Measurements from ENCODE around the gene KCNH1.

Gene KCNH1

GRCh38 chr1:211129776-211130175, 4.2 kb downstream of the KCNH1 start:
- in situ Hi-C loops (cut with HindIII; ENCODE audit: low pct_unique_long_range_greater_than_20kb, low sequenced_read_pairs), result no loop called here
- TF ChIP-seq JUND (IDR thresholded peaks at IDR 0.05; ENCODE audit: low read depth), result no peak

GRCh38 chr1:211127166-211127565, 6.8 kb downstream of the KCNH1 start:
- in situ Hi-C loops (cut with HindIII; ENCODE audit: low pct_unique_long_range_greater_than_20kb, low sequenced_read_pairs), result no loop called here
- TF ChIP-seq JUND (IDR thresholded peaks at IDR 0.05; ENCODE audit: low read depth), result no peak
- DNase-seq (ENCODE audit: low read depth in 1 of 2, low spot score in 1 of 2), result no peak

More at GRCh38 chr1:211129776-211130175, 4.2 kb downstream of the KCNH1 start:
- DNase-seq (ENCODE audit: low read depth in 1 of 2, low spot score in 1 of 2), result no peak

GRCh38 chr1:211126622-211127021, 7.3 kb downstream of the KCNH1 start:
- in situ Hi-C loops (cut with HindIII; ENCODE audit: low pct_unique_long_range_greater_than_20kb, low sequenced_read_pairs), result no loop called here
- no peak for TF ChIP-seq JUND (IDR thresholded peaks at IDR 0.05; ENCODE audit: low read depth)
- DNase-seq (ENCODE audit: low read depth in 1 of 2, low spot score in 1 of 2), result no peak

- DNase-seq (ENCODE audit: low read depth in 1 of 2, low spot score in 1 of 2), result peak in 1 of 2 experiments; percentile 67
- no peak for TF ChIP-seq JUND (IDR thresholded peaks at IDR 0.05; ENCODE audit: low read depth)
- in situ Hi-C loops (cut with HindIII; ENCODE audit: low pct_unique_long_range_greater_than_20kb, low sequenced_read_pairs), result no loop called here
Measured at GRCh38 chr1:211118407-211119102, 15.4 kb downstream of the KCNH1 start.

GRCh38 chr1:211114446-211114845, 19.5 kb downstream of the KCNH1 start:
- peak; percentile 77; the same call in 1 of the 2 replicates for TF ChIP-seq JUND (IDR thresholded peaks at IDR 0.05; ENCODE audit: low read depth)
- peak; percentile 46 to 99 for DNase-seq (ENCODE audit: low read depth in 1 of 2, low spot score in 1 of 2)
- in situ Hi-C loops (cut with HindIII; ENCODE audit: low pct_unique_long_range_greater_than_20kb, low sequenced_read_pairs), result no loop called here

- in situ Hi-C loops (cut with HindIII; ENCODE audit: low pct_unique_long_range_greater_than_20kb, low sequenced_read_pairs), result no loop called here
- DNase-seq (ENCODE audit: low read depth in 1 of 2, low spot score in 1 of 2), result peak in 1 of 2 experiments; percentile 99
- peak; percentile 96; the same call in 1 of the 2 replicates for TF ChIP-seq JUND (IDR thresholded peaks at IDR 0.05; ENCODE audit: low read depth)
Measured at GRCh38 chr1:211113566-211113965, 20.4 kb downstream of the KCNH1 start.

- in situ Hi-C loops (cut with HindIII; ENCODE audit: low pct_unique_long_range_greater_than_20kb, low sequenced_read_pairs), result no loop called here
- DNase-seq (ENCODE audit: low read depth in 1 of 2, low spot score in 1 of 2), result no peak
- no peak for TF ChIP-seq JUND (IDR thresholded peaks at IDR 0.05; ENCODE audit: low read depth)
Measured at GRCh38 chr1:211111351-211111750, 22.6 kb downstream of the KCNH1 start.

- in situ Hi-C loops (cut with HindIII; ENCODE audit: low pct_unique_long_range_greater_than_20kb, low sequenced_read_pairs), result no loop called here
- TF ChIP-seq JUND (IDR thresholded peaks at IDR 0.05; ENCODE audit: low read depth), result no peak
- no peak for DNase-seq (ENCODE audit: low read depth in 1 of 2, low spot score in 1 of 2)
Measured at GRCh38 chr1:211101481-211101880, 32.5 kb downstream of the KCNH1 start.

GRCh38 chr1:211099393-211099792, 34.6 kb downstream of the KCNH1 start:
- in situ Hi-C loops (cut with HindIII; ENCODE audit: low pct_unique_long_range_greater_than_20kb, low sequenced_read_pairs), result no loop called here
- no peak for TF ChIP-seq JUND (IDR thresholded peaks at IDR 0.05; ENCODE audit: low read depth)

GRCh38 chr1:211095381-211095780, 38.6 kb downstream of the KCNH1 start:
- no peak for TF ChIP-seq JUND (IDR thresholded peaks at IDR 0.05; ENCODE audit: low read depth)
- in situ Hi-C loops (cut with HindIII; ENCODE audit: low pct_unique_long_range_greater_than_20kb, low sequenced_read_pairs), result no loop called here
- no peak for DNase-seq (ENCODE audit: low read depth in 1 of 2, low spot score in 1 of 2)

More at GRCh38 chr1:211099393-211099792, 34.6 kb downstream of the KCNH1 start:
- peak in 1 of 2 experiments; percentile 50 for DNase-seq (ENCODE audit: low read depth in 1 of 2, low spot score in 1 of 2)

- DNase-seq (ENCODE audit: low read depth in 1 of 2, low spot score in 1 of 2), result no peak
- in situ Hi-C loops (cut with HindIII; ENCODE audit: low pct_unique_long_range_greater_than_20kb, low sequenced_read_pairs), result no loop called here
- TF ChIP-seq JUND (IDR thresholded peaks at IDR 0.05; ENCODE audit: low read depth), result no peak
Measured at GRCh38 chr1:211092955-211093354, 41.0 kb downstream of the KCNH1 start.

GRCh38 chr1:211091867-211092266, 42.1 kb downstream of the KCNH1 start:
- no peak for DNase-seq (ENCODE audit: low read depth in 1 of 2, low spot score in 1 of 2)
- no peak for TF ChIP-seq JUND (IDR thresholded peaks at IDR 0.05; ENCODE audit: low read depth)
- in situ Hi-C loops (cut with HindIII; ENCODE audit: low pct_unique_long_range_greater_than_20kb, low sequenced_read_pairs), result no loop called here

- in situ Hi-C loops (cut with HindIII; ENCODE audit: low pct_unique_long_range_greater_than_20kb, low sequenced_read_pairs), result no loop called here
- TF ChIP-seq JUND (IDR thresholded peaks at IDR 0.05; ENCODE audit: low read depth), result no peak
- DNase-seq (ENCODE audit: low read depth in 1 of 2, low spot score in 1 of 2), result no peak
Measured at GRCh38 chr1:211089536-211089935, 44.4 kb downstream of the KCNH1 start.

- in situ Hi-C loops (cut with HindIII; ENCODE audit: low pct_unique_long_range_greater_than_20kb, low sequenced_read_pairs), result no loop called here
- no peak for TF ChIP-seq JUND (IDR thresholded peaks at IDR 0.05; ENCODE audit: low read depth)
- DNase-seq (ENCODE audit: low read depth in 1 of 2, low spot score in 1 of 2), result no peak
Measured at GRCh38 chr1:211088156-211088555, 45.8 kb downstream of the KCNH1 start.

Data from T47D (cell line).